Fibroblast of pulmonary artery (primary cell): ENCODE measurements around the gene KRTAP5-7.

Source experiments
- DNase-seq: peaks from one replicate; pipeline ENCODE4 v3.0.0-alpha.2; 2010; ENCODE audit warnings: low read depth
- H3K4me3 ChIP-seq: replicated peaks from 2 replicates; pipeline ENCODE4 v1.5.1; 2011; ENCODE audit warnings: low read depth, mild to moderate bottlenecking, control low read depth, low read length, moderate library complexity
- TF ChIP-seq, protein P1 (sequence below): IDR thresholded peaks from 2 replicates; pipeline ENCODE4 v1.5.1; 2011; ENCODE audit warnings: mild to moderate bottlenecking, control low read depth, low read length, inconsistent platforms; ENCODE audit errors: missing control alignments

The KRTAP5-7 gene

DNA sequence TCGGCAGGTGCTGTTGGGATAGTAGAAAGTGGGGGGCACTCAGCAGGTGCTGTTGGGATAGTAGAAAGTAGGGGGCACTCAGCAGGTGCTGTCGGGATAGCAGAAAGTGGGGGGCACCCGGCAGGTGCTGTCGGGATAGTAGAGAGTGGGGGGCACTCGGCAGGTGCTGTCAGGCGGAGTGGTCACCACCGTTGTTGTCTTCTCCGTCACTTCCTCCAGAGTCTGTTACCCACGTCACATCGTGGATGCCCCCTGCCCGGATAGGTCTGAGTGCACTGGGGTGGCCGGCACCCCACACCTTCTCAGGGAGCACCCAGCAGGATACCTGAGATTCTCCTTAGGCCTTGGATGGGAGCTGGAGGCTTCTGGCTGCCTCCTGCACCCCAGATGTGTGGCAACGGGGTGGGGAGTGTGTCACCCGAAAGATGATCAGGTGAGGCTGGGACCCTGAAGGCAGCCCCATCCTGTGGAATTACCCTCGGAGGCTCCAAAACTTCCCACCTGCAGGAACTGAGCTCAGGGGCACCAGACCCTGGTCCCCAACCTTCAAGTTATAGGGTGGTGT is 24.1 kb upstream of the KRTAP5-7 start:
- no peak for DNase-seq
- no peak overlapping the region for H3K4me3 ChIP-seq
- TF ChIP-seq, protein P1, sequence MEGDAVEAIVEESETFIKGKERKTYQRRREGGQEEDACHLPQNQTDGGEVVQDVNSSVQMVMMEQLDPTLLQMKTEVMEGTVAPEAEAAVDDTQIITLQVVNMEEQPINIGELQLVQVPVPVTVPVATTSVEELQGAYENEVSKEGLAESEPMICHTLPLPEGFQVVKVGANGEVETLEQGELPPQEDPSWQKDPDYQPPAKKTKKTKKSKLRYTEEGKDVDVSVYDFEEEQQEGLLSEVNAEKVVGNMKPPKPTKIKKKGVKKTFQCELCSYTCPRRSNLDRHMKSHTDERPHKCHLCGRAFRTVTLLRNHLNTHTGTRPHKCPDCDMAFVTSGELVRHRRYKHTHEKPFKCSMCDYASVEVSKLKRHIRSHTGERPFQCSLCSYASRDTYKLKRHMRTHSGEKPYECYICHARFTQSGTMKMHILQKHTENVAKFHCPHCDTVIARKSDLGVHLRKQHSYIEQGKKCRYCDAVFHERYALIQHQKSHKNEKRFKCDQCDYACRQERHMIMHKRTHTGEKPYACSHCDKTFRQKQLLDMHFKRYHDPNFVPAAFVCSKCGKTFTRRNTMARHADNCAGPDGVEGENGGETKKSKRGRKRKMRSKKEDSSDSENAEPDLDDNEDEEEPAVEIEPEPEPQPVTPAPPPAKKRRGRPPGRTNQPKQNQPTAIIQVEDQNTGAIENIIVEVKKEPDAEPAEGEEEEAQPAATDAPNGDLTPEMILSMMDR, result no peak

DNA sequence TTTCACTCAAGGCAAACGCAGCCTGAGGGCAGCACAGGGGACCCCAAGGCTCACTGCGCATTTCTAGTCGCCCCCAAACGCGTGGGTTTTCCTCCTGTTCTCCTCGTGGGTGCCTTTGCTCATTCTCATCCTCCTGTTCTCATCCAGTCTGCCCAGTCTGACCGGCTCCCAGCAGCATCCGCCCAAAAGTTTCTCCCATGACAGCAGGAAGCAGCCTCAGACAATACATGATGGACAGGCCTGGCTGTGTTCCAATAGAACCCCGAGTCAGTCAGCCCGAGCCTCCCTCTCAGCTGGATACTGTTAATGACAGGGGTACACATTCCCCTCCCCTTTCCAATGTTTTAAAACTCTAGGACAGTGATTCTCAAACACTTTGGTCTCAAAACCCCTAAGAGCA is 22.5 kb upstream of the KRTAP5-7 start:
- no peak overlapping the region for H3K4me3 ChIP-seq
- DNase-seq, result no peak
- TF ChIP-seq, protein P1, result no peak

DNA sequence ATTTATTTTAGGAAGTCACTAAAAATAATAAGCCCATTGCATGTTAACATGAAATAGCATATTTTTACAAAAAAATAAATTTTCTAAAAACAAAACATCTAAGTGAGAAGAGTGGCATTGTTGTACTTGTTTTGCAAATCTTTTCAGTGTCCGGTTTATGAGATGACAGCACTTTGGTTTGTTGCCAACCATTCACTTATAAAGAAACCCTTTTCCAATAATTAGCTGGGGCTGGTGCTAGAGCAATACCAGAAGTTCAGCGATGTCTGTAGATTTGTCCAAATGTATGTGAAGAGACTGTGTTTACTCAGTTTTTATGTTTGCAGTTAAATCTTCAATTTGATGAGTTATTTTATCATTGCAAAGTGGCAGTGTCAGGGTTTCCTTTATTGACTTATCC is 22.1 kb upstream of the KRTAP5-7 start:
- peak; percentile 8 for DNase-seq
- TF ChIP-seq, protein P1, result no peak
- H3K4me3 ChIP-seq, result no peak overlapping the region

DNA sequence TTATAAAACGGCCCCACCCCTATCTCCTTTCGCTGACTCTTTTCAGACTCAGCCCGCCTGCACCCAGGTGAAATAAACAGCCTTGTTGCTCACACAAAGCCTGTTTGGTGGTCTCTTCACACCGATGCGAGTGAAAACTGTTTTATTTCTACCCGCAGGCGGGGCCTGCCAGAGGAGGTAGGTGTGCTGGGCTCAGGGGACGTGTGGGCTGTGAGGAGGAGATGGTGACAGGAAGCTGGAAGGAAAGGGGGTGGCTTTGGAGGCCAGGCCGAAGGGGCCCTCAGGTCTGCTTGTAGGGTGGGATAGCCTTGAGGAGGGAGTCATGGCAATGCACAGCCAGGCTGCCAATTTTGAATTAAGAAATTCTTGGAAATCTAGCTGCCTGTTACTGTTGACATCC is 21.3 kb upstream of the KRTAP5-7 start:
- TF ChIP-seq, protein P1, result no peak
- no peak for DNase-seq
- no peak overlapping the region for H3K4me3 ChIP-seq

DNA sequence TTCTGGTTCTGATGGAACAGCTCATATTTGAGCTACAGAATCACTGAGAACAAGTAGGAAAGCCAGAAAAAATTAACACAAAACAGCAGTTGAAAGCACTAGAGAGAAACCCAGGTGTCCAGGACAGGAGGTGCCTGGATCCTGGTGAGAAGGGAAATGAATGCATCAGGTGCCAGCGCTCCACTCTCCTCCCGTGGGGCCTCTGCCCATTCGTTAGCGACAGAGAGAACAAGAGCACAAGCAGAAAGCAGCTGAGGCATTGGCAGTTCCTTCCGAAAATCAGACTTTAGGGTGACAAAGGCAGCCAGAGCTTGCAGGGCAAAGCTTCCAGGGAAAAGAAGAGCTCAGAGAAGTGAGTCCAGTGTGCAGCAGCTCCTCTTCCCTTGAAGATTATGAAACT is 20.0 kb upstream of the KRTAP5-7 start:
- TF ChIP-seq, protein P1, result no peak
- H3K4me3 ChIP-seq, result no peak overlapping the region
- DNase-seq, result no peak

DNA sequence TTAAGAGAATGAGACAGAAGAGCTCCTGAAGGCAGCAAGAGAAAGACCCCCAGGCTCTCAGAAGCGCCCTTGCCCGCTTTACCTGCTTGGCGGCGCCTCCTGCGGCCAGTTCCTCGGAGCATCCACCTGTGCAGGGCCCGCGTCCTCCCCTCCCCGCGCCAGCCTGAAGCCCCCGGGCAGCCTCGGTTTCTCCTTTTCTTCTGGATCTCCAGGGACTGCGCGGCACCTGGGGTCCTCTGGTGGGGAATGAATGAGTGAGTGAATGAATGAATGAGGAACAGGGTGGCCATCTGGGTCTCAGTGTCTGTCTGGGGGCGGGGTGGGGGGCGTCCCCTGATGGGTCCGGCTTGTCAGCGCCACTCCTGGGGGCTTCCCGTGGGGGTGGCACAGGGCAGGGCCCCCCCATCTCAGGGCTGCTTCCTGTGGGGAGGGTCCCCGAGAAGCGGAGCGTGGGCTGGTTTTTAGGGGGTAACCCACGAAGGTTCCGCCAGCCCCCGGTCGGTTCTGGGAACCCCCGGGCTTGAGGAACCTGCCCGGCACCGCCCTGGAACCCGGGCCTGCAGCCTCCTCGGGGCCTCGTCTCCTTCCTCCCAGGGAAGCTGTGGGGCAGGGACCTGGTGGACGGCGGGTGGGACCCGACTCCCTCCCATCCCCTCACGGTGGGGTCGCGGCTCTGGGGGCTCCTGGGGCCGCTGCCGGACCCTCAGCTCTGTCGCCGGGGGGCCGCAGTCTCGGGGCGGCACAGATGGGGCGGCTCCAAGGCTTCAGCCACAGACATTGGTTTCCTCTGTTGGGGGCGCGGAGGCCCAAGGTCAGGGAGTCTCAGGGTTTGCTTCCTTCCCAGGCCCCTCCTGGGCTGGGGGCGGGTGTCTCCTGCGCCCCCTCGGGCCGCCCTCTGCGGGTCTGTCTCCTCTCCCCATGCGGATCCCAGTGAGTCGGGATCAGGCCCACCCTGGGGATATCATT is 8.3 kb upstream of the KRTAP5-7 start:
- TF ChIP-seq, protein P1, result no peak
- DNase-seq, result no peak
- no peak overlapping the region for H3K4me3 ChIP-seq
